ENCODE data around the gene FOXP3. TPM values are rescaled to one million over a fixed set of nuclear protein-coding genes. Genes with fewer than 3 reads are reported as not detected.
"Not testable (repeated sequence)": the region's sequence is repeated elsewhere in the genome, so short reads cannot be mapped to it uniquely, and the experiment has no call there.

The FOXP3 gene
- total RNA-seq, 1 experiment from 2014 or later, result 0.15 TPM

GRCh38 chrX:49300703-49301102 lies 36.2 kb upstream of the FOXP3 start:
- CTCF ChIA-PET, result no interaction called here
- intact Hi-C loops (cut with micrococcal nuclease), result no loop called here
- H3K4me1 ChIP-seq (ENCODE audit: control insufficient read depth in 1 of 2, insufficient read depth in 2 of 2, low read length in 2 of 2), result no peaks in the 10 kb centered on the region
- ATAC-seq (no peak), DNase-seq (ENCODE audit: low read depth, low spot score) (no peak)
- H3K4me2 ChIP-seq (ENCODE audit: low read length), result no peak overlapping the region
- RAD21 ChIA-PET (ENCODE audit: low non-redundant PET in 1 of 2, low total read pairs in 2 of 2, uncharacterized antibody in 2 of 2, unreplicated experiment in 2 of 2), result no interaction called here
- no TSS peak for BruUV-seq (replicated peaks)
- H3K27ac ChIP-seq (ENCODE audit: low read depth, low read length), result no peak overlapping the region
- H3K9ac ChIP-seq (ENCODE audit: low read length), result no peak overlapping the region
- no peaks in the 10 kb centered on the region for H3K9me3 ChIP-seq (ENCODE audit: control insufficient read depth in 1 of 2, insufficient read depth in 1 of 2, low read depth in 1 of 2, low read length in 2 of 2)
- H3K4me3 ChIP-seq (replicated peaks in 1 of 2; ENCODE audit: low read depth in 1 of 2, low read length in 2 of 2), result no peak overlapping the region
- no peak overlapping the region for H2AFZ ChIP-seq (ENCODE audit: low read depth, low read length, poor library complexity, severe bottlenecking)
- H3K79me2 ChIP-seq (ENCODE audit: insufficient read depth, low read length), result no peaks in the 10 kb centered on the region
- TF ChIP-seq POLR2A (IDR thresholded peaks at IDR 0.05; ENCODE audit: borderline replicate concordance, extremely low read depth, insufficient read depth, insufficient read length) (no peak), ELF1 (IDR thresholded peaks at IDR 0.05; ENCODE audit: borderline replicate concordance, low read depth) (no peak), CTCF (IDR thresholded peaks at IDR 0.05 in 2 of 3, conservative IDR thresholded peaks at IDR 0.05 in 1 of 3; ENCODE audit: borderline replicate concordance in 1 of 3, insufficient read depth in 1 of 3, low read depth in 2 of 3, low read length in 2 of 3) (no peak), REST (IDR thresholded peaks at IDR 0.05; ENCODE audit: low read depth) (no peak), JUND (IDR thresholded peaks at IDR 0.05) (no peak), EGR1 (IDR thresholded peaks at IDR 0.05; ENCODE audit: low read depth) (no peak), ATF3 (IDR thresholded peaks at IDR 0.05) (no peak), FOSL1 (IDR thresholded peaks at IDR 0.05; ENCODE audit: low read depth) (no peak), EZH2phosphoT487 (IDR thresholded peaks at IDR 0.05; ENCODE audit: borderline replicate concordance) (no peak), CBX3 (IDR thresholded peaks at IDR 0.05; ENCODE audit: low read depth) (no peak), YY1 (IDR thresholded peaks at IDR 0.05; ENCODE audit: extremely low read depth, insufficient replicate concordance, low read depth, low read length) (no peak)
- H4K20me1 ChIP-seq (ENCODE audit: insufficient read depth), result no peaks in the 10 kb centered on the region
- no peaks in the 10 kb centered on the region for H3K9me2 ChIP-seq (ENCODE audit: insufficient read depth)
- POLR2A ChIA-PET, result no interaction called here
- H3K27me3 ChIP-seq (ENCODE audit: insufficient read depth, low read length), result 0 out of 2 replicates have a peak, but pooled peaks cover 3% of the 10 kb centered on the region
- H3K36me3 ChIP-seq (ENCODE audit: control insufficient read depth in 1 of 2, insufficient read depth in 2 of 2, low read length in 2 of 2), result no peaks in the 10 kb centered on the region

- DNase-seq (ENCODE audit: low read depth, low spot score); H2AFZ ChIP-seq (ENCODE audit: low read depth, low read length, poor library complexity, severe bottlenecking); intact Hi-C loops (cut with micrococcal nuclease); POLR2A ChIA-PET; H4K20me1 ChIP-seq (ENCODE audit: insufficient read depth); H3K36me3 ChIP-seq (ENCODE audit: control insufficient read depth in 1 of 2, insufficient read depth in 2 of 2, low read length in 2 of 2); H3K27ac ChIP-seq (ENCODE audit: low read depth, low read length); CTCF ChIA-PET; BruUV-seq (replicated peaks); RAD21 ChIA-PET (ENCODE audit: low non-redundant PET in 1 of 2, low total read pairs in 2 of 2, uncharacterized antibody in 2 of 2, unreplicated experiment in 2 of 2); H3K27me3 ChIP-seq (ENCODE audit: insufficient read depth, low read length); H3K9me3 ChIP-seq (ENCODE audit: control insufficient read depth in 1 of 2, insufficient read depth in 1 of 2, low read depth in 1 of 2, low read length in 2 of 2); H3K4me3 ChIP-seq (replicated peaks in 1 of 2; ENCODE audit: low read depth in 1 of 2, low read length in 2 of 2); H3K9ac ChIP-seq (ENCODE audit: low read length); H3K9me2 ChIP-seq (ENCODE audit: insufficient read depth); H3K4me1 ChIP-seq (ENCODE audit: control insufficient read depth in 1 of 2, insufficient read depth in 2 of 2, low read length in 2 of 2); ATAC-seq; H3K79me2 ChIP-seq (ENCODE audit: insufficient read depth, low read length); H3K4me2 ChIP-seq (ENCODE audit: low read length): not testable (repeated sequence)
Observed at GRCh38 chrX:49299293-49299692, 34.8 kb upstream of the FOXP3 start.

Data from HCT116 (cell line).